Iris pigment epithelial cell (primary cell): Measurements from ENCODE around the gene ARHGDIA.
"Not testable (repeated sequence)": the region's sequence is repeated elsewhere in the genome, so short reads cannot be mapped to it uniquely, and the experiment has no call there.

Experiments used
- DNase-seq: peaks from one replicate; pipeline ENCODE4 v3.0.0-alpha.2; 2011; ENCODE audit warnings: low read depth

Gene ARHGDIA

GRCh38 chr17:81870981-81871386 is at the start of gene ARHGDIA:
Gene ARHGDIA, minus strand, starts transcription at chr17:81871337. Its CDS starts 1,407 bp downstream, at chr17:81869930.
- no peak for DNase-seq

- DNase-seq: no peak
Measured at GRCh38 chr17:81918832-81919545, 47.9 kb upstream of the ARHGDIA start.

- not testable (repeated sequence) for DNase-seq
Measured at GRCh38 chr17:81918333-81918669, 47.2 kb upstream of the ARHGDIA start.

GRCh38 chr17:81917565-81918332 is 46.6 kb upstream of the ARHGDIA start, which contains the start of gene SIRT7:
Gene SIRT7, minus strand, starts transcription at chr17:81918176. Its CDS starts 45 bp downstream, at chr17:81918131.
- DNase-seq: peak; percentile 52

DNA sequence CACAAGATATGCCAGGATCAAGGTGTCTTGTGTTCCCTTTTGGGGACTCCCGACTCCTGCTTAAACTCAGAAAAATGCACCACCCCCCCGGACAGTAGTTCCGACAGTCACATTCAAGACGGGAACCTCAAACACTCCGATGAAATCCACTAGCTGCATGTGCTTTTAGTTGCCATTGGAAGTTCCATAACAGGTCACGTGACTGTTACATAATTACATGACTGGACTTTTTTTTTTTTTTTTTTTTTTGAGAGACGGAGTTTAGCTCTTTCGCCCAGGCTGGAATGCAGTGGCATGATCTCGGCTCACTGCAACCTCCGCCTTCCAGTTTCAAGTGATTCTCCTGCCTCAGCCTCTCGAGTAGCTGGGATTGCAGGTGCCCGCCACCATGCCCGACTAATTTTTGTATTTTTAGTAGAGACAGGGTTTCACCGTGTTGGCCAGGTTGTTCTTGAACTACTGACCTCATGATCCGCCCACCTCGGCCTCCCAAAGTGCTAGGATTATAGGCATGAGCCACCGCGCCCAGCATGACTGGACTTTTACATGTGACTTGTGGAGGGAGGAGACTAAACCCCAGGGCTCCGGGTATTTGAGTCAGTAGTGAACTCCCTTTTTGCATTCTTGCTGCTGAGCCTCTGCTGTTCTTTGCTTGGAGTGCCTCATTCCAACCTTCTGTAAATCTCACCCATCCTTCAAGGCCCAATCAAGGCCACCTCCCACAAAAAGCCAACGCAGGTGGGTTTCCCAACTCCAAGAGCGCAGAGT is 45.3 kb upstream of the ARHGDIA start:
- DNase-seq: peak; percentile 84

DNA sequence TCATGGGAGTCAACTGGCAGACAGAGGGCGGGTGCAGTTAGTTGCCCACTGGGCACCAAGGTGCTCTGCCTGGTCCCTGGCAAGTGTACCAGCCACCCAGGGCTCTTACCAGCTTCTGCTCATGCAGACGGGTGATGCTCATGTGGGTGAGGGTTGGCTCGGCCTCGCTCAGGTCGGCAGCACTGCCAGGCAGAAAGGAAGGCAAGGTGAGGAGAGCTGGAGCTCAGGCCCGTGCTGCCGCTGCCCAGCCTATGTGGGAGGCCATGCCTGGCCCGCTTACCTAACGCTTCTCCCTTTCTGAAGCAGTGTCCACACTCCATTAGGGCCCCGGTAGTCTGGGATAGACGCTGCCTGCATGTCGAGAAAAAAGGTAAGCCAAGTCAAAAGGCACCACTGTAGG is 44.2 kb upstream of the ARHGDIA start:
- DNase-seq: no peak

GRCh38 chr17:81914103-81914850 is 43.1 kb upstream of the ARHGDIA start:
- no peak for DNase-seq

DNA sequence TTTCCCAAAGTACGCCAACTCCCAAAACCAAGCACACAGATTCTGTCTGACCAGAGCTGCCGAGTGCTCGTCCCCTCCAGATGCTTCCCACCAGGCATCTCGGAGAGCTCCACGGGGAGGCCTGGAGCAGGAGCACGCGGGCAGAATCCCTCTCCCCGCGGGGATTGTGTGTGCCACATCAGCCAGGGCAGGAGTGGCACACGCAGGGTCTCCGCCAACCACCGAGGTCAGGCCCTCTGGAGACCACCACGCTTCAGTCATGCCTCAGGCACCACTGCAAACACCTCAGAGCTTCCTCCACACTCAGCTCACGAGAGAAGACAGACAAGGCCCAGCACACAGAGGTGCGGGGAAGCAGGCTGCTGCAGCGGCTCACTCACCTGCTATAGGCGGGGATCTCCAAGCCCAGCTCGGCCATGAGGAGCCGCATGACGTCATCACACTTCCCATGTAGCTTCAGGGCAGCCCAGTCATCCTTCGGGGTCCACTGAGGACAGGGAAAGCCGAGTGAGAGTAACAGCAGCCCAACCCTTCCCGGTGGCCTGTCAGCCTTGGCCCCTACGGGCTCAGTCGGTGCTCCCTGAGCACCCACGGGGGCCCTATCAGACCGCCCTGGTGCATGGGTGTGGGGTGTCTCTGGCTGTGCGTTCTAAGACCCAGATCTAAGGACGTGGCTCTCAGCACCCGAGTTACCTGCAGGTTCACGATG is 42.4 kb upstream of the ARHGDIA start:
- DNase-seq: no peak

DNA sequence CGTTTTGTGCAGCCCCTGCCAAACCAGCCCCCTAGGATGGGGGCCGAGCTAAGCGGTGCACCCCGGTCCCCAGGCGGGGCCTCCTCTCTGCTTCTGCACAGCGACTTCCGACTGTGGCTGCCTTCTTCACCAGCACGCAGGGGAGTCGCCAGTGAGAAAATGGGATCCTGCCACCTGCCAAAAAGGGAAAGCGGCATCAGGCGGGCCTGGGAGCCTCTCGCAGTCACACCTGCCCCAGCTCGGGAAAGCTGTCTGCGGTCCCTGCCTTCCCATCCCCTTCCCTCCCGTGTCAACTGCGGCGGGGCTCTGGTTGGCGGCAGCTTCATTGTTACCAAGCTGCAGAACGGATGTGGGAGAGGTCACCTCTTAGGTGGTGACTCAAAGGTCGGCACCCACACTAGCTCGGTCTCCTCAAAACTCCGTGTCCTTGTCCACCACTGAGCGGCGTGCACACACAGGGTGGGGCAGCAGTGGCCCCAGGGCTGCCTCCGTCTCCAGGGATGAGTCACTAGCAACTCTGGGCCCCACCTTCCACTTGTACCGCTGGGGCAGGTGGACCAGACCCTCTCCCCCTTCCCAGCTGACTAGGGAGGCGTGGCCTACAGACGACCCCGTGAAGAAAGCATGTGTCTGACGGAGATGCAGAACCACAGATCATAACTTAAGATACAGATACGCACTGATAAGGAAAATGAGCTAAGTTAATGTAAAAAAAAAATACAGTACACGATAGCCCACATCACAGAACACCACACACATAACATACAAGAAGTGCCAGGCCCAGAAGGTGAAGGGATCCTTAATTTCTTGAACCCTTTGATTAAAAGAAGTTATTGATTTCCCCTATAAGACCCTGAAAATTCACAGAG is 41.5 kb upstream of the ARHGDIA start:
- DNase-seq: no peak

GRCh38 chr17:81911969-81912368 is 40.8 kb upstream of the ARHGDIA start:
- no peak for DNase-seq

DNA sequence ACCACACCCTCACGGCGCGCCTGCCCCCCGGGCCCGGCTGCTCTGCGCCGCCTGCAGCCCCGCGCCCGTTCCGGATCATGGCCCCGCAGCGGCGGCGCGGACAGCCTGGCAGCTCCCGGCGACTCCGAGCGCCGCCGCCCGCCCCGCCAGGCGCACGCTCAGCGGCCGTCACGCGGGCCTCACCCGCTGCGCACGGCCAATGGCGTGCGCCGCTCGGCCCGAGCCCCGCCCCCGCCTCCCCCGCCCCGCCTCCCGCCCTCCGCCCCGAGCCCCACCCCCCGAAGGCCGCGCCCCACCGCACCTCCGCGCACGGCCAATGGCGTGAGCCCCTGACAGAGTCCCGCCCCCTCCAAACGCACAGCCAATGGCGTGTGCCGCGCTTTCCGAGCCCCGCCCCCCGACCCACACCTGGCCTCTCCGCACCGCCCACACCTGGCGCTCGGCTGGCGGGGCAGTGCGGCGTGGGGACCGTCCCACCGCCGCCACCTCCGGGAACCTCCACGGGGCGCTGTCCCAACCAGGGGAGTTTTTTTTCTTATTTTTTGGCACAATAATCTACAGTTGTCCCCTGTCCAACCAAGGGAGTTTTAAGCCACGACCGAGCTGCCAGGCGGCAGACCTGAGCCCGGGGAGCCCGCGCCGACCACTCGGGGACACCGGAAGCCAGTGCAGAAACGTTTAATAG is 40.3 kb upstream of the ARHGDIA start, which contains the start of gene PCYT2:
PCYT2 (minus strand) TSS at position 123 of the 685 bp plus-strand sequence; CDS start at position 79, 44 bp downstream.
- DNase-seq: peak; percentile 78

- no peak for DNase-seq
Measured at GRCh38 chr17:81910840-81911276, 39.7 kb upstream of the ARHGDIA start.

- DNase-seq: no peak
Measured at GRCh38 chr17:81909966-81910839, 39.1 kb upstream of the ARHGDIA start.

DNA sequence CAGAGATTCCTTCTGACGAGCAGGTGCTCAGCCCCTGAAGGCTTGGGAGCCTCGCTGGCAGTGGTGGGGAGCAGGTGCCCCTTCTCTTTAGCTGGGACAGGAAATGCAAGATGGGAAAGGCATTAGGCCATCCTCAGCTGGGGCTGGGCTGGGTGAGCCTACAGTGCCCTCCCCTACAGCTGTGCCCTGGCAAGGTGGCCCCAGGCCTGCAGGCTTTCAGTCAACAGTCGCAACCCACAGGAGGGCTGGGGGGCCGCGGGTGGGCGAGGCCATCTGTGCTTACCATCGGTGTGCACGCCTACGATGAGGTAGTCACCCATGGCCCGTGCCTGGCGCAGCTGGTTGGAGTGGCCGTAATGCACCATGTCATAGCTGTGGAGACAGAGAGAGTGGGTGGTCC is 38.1 kb upstream of the ARHGDIA start:
- DNase-seq: no peak

DNA sequence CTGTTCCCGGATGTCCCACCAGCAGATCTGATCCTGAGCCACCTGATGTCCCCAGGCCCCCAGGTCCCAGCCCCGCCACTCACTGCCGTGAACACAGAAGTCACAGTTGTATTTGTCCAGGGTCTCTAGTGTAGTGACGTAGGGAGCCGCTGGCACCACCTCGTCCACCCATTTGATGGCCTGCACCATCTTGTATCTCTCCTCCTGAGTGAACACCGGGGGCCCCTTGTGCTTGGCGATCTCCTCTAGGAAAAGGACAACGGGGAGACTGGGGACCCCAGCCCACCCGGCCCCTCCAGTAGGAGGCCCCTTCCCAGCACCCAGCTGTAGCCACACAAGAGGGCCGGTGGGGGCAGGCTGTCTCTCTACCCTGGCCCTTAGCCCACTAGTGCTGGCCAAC is 37.7 kb upstream of the ARHGDIA start:
- no peak for DNase-seq

GRCh38 chr17:81907219-81908145 is 36.3 kb upstream of the ARHGDIA start:
- DNase-seq: no peak

DNA sequence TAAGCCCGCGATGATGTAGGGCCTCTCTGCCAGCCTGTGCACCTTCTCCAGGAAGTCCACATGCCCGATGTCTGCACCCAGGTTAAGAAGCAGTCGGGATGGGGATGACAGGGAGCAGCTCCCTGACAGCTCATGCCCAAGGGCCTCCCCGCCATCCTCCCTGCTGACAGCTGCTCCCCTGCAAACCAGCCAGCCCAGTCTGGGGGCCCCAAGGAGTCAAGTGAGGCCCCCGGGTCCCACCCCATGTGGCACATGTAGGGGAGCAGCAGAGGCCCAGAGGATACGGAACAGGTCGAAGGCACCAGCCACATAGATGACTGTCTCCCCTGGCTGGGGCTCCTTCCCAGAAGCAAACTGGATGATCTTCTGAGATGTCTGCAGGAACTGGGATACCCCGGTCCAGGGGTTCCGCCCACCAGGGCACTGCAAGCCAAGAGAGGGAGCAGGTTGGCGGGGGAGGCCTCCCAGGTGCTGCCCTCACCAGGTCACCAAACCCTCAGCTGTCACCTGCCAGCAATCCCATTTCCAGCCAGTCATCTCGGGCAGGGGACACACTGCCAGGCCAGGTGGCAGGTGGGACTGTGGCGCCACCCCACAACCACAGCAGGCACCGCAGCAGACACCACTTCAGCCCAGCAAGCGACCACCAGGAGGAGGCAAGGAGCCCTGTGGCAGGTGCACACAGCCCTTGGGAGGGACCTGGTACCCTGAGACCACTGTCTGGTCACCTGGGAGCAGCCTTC is 35.5 kb upstream of the ARHGDIA start:
- no peak for DNase-seq
